ENCODE results near the gene STN1.

DNA sequence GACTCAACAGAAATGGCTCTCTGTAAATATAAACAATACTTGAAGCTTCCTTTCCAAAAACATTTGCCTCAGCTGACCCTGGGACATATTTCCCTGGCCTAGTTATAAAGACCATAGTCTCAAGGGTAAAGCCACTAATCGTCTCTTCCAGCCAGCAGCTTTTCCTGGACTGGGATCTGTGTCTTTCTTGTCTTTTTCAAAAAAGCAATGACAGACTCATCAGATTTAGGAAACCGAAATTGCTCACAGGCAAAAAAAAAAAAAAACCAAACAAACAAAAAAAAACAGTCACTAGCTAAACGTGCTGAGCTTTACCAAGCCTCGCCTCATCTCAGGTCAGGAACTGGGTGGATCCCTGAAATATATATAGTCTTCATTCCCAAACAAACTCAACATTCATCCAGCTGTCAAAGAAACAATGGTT lies 23.5 kb downstream of the STN1 start:
- no peak for TF ChIP-seq POLR2A (IDR thresholded peaks at IDR 0.05)
- no peak for TF ChIP-seq POLR2AphosphoS5 (IDR thresholded peaks at IDR 0.05)
- TF ChIP-seq, protein P1, sequence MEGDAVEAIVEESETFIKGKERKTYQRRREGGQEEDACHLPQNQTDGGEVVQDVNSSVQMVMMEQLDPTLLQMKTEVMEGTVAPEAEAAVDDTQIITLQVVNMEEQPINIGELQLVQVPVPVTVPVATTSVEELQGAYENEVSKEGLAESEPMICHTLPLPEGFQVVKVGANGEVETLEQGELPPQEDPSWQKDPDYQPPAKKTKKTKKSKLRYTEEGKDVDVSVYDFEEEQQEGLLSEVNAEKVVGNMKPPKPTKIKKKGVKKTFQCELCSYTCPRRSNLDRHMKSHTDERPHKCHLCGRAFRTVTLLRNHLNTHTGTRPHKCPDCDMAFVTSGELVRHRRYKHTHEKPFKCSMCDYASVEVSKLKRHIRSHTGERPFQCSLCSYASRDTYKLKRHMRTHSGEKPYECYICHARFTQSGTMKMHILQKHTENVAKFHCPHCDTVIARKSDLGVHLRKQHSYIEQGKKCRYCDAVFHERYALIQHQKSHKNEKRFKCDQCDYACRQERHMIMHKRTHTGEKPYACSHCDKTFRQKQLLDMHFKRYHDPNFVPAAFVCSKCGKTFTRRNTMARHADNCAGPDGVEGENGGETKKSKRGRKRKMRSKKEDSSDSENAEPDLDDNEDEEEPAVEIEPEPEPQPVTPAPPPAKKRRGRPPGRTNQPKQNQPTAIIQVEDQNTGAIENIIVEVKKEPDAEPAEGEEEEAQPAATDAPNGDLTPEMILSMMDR (IDR thresholded peaks at IDR 0.05), result no peak
